CD1c-positive myeloid dendritic cell (primary cell): ENCODE data around the gene OIT3.

Source experiments
- DNase-seq: peaks from one replicate; pipeline ENCODE4 v3.0.0-alpha.2; 2016; ENCODE audit errors: extremely low spot score

Gene OIT3

DNA sequence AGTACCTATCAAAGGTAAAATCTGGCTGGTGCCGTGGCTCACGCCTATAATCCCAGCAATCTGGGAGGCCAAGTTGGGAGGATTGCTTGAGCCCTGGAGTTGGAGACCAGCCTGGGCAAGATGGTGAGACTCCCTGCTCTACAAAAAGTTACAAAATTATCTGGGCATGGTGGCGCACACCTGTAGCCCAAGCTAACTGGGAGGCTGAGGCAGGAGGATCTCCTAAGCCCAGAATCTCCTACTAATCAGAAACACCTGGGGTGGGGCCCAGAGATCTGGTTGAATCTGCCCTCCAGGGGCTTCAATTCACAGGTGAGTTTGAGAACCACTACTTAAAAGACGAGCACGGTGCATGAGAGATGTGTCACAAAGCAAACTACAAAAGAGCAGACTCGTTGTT, 58.6 kb downstream of the OIT3 start:
- DNase-seq = no peak

DNA sequence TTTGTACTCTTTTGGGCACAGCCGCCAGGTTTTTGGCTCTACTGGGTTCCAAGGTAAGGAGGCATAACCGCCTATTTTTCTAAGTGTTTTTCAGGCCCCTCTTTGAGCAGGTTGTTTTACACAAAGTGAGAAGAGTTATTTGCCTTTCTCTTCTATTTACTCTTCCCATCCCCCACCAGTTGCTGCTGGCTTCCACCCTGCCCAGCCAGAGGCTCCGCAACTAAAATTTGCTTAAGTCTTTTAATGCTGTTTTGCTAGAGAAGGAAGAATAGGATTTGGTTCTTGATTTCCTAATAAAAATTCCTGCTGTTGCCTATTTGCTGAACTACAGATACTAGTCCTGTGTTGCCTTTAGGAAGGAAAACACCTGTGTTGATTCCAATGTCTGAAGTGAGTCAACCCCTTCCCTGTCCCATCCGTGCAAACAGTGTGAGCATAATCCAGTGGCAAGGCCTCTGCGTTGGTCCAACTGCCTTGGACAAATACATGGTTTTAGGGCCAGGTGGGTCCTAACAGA, 59.2 kb downstream of the OIT3 start:
- DNase-seq = no peak

DNA sequence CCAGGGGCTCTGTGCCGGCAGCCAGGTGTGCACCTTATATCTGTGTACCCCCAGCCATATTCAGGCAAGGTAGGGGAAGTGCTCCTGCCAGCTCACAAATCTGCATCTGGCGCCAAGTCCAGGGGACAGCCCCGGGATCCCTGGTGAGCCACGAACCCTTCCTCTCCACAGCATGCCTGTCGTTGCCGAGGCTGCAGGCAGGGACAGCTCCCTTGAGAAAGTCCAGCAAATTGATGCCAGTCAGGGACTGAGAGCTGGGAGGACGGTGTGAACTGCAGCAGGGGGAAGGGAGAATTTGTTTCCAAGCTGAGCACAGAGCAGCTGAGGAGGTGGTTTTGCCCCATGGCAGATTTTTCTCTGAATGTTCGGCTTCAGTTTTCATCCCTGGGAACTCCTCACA, 60.1 kb downstream of the OIT3 start:
- DNase-seq = no peak

DNA sequence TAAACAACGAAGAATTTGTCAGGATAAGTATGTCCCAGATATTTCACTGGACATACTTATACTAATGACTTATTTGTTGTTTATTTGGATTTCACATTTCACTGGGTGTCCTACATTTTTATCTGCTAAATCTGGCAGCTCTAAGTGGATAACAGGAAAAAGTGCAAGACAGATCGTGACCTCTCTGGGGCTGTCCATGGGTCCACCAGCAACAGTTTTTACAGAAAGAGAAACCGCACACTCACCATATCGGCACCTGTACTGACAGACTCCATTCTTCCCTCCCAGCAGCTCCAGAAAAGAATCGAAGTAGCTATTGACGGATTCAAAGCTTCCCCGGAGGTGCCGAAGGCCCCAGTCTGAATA, 60.7 kb downstream of the OIT3 start:
- no peak for DNase-seq

DNA sequence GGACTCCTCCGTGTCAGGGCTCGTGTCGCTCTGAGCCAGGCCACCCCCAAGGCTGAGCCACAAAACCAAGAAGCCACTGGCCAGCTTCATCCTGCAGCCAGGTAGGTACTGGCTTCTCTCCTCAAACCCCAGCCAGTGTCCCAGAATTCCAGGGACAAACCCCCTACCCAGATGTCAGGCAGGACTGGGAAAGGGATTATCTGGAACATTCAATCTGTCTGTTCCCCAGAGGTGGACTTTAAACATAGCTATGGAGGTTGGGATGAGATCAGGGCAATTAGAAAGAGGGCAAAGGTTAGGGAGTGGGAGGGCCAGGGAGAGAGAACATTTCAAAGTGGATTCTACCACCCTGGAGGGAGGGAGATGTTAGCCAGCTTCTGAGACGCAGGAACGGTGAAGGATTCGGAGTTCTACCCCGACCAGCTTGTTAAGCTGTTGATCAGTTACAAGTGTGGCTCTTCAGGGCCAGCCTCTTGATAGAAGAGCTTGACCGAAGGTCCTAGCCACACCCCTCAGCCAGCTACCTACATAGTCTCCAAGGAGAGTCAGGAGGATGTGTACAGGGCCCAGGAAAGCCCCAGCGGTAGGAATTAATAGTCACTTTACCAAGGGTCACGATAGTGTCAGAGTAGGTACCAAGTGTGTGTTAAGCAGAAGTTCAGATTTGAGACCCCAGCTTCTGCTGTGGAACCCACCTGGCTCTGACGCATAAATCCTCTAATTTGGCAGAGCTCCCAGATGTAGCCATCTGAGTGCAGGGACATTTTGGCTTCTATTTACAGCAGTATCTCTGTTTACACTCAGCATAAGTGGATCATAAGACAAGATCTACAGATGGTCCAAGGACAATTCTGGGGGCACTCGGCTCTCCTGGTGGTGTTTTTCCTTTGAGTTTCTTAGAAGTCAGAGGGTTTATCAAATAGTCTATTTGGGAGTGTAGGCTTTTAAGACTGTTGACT, 61.3 kb downstream of the OIT3 start, which contains the start of gene PLA2G12B:
Gene PLA2G12B (minus strand): TSS at position 211 of the 959 bp plus-strand sequence. CDS start 121 bp downstream, at position 90.
- DNase-seq = no peak

DNA sequence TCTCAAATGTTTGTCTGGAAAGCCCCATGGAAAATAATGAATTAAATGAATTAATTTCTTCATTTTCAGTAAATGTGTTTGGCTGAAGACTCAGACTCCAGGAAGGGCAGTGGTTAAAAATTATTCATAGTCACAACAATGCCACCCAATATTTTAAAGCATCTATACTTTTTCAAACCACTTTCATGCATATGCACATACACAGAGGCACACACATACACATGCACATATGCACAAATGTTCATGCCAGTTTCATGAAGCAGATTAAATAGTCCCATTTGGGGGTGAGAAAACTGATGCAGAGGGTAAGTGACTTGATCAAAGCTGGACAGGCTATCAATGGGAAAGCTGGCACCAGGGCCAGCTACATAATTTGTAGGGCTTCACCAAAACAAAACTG, 62.5 kb downstream of the OIT3 start:
- DNase-seq = no peak

DNA sequence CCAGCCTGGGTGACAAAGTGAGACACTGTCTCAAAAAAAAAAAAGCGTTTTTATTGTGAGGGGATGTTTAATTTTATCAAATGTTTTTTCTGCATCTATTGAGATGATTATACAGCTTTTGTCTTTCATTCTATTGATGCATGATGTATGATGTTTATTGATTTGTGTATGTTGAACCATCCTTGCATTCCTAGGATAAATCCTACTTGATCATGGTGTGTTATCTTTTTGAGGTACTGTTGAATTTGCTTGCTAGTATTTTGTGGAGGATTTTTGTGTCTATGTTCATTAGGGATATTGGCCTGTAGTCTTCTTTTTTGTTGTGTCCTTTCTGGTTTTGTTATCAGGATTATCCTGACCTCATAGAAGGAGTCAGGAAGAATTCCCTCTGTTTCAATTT, 83.3 kb downstream of the OIT3 start:
- DNase-seq = no peak

DNA sequence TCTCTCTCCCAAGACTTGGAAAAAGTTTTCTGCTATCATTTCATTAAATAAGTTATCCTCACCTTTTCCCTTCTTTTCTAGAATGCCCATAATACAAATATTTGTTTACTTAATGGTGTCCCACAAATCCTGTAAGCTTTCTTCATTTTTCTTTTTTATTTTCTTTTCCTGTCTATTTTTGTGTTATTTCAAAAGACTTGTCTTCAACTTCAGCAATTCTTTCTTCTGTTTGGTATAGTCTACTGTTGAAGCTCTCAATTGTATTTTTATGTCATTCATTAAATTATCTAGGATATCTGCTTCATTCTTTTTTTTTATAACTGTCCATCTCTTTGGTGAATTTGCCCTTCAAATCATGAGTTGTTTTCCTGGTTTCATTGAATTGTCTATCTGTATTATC, 86.2 kb downstream of the OIT3 start:
- DNase-seq = no peak

DNA sequence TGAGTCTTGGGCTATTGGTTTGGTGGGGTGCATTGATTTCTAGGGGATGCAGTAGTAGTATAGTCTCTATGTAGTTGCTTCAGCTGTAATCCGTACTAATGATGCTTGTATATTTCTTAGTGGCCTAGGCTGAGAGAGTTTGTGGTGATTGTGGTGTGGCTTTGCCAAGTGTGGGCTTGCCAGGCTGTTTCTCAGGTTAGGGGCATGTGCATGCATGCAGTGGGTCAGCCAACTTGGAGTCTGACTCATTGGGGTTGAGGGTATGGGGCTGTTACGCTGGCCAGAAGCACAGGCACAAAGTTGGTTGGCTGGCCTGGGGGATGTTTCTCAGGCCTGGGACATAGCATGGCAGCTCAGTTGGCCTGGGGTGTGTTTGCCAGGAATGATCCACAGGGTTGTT, 86.8 kb downstream of the OIT3 start:
- DNase-seq = no peak

DNA sequence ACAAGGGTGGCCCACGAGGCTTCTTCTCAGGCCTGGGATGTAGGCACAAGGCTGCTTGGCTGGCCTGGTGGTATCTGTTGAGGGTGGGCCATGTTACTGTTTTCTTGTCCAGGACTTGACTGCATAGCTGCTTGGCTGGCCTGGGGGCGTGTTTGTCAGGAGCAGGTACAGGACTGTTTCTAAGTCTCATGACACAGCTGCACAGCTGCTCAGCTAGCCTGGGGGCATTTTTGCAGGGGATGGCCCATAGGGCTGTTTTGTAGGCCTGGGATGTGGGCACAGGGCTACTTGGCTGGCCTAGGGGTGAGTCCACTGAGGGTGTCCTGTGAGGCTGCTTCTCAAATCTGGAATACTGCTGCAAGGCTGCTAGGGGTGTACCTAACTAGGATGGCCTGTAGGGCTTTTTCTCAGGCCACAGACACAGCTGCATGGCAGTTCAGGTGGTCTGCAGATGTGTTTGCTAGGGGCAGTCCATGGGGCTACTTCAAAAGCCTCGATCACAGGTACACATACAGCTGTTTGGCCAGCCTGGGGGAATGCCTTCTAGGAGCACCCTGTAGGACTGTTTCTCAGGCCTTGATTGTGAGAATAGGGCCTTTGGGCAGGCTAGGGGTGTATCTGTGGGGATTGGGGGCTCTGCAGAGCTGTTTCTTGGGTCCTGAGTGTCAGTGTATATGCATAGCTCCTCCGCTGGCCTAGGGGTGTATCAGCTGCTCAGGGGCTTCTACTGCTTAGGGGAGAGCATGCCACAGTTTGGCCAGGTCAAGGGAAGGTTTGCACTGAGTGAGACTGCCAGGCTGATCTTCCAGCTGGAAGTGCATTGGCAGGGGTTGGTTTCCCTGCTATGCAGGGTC, 87.7 kb downstream of the OIT3 start:
- DNase-seq = no peak

DNA sequence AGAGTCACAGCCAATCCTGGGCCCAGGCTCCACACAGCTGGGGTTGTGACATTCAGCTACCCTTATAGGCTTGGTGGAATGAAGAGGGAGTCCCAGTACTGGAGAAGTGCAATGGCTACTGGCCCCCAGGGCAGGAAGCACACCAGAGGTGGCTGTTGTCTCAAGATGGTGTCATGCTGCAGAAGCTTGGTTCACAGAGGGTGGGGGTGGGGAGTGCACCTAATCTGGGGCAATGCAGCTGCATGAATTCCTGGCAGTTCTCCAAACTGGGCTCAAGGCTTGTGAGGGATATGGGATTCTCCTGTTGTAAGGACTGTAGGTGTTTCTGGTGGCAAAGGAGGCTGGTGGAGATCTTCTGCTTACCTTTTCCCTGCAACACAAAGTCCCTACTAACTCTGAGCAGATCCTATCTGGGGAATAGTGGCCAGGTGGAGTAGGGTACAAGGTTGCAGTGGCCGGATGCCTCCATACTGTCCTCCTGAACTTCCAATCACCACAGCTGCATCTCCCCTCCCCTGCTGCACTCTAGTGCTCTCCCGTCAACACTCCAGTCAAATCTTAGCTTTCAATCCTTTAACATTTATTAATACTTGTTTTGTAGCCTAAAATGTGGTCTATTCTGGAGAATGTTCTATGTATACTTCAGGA, 88.5 kb downstream of the OIT3 start:
- no peak for DNase-seq
